IPS-NIHi11 (cell line): ENCODE measurements around the gene SCMH1.

Experiments used
- DNase-seq: peaks from one replicate; pipeline ENCODE4 v3.0.0; 2012; ENCODE audit warnings: mixed read lengths, low spot score

The SCMH1 gene

DNA sequence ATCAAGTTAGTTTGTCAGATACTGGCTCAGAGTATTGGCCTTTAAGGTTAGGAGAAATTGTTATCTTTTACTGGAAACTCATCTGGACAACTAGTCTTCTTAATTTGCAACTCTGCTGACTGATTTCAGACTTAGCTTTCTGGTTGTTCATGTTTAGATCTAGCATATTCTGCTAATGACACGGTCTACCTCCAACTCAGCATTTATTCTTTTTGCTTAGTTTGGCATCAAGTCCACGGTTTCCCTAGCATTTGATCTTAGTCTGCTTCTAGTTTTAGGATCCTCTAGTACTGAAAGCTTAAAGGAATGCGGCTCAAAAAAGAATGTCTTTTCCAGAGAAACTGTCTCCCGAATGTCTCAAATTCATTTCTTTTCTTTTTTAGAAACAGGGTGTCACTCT is 145.0 kb downstream of the SCMH1 start:
- no peak for DNase-seq

DNA sequence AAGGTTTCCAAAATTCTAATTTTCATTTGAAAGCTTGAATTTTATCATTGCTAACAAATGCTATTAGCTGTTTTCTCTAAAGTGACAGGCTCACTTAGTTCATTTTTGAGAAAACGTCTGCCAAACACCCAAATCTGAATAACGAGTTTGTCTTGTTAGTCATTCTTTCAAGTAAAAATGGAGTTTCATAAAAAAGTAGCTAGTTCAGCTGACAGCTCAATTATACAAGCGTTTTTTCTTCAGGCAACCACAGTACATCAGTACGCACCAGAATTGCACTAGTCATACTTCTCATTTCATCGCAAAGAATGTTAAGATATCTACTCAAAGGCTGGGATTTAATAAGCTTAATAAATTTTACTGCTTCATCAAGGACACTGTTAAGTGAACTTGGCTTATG is 148.3 kb downstream of the SCMH1 start:
- no peak for DNase-seq

DNA sequence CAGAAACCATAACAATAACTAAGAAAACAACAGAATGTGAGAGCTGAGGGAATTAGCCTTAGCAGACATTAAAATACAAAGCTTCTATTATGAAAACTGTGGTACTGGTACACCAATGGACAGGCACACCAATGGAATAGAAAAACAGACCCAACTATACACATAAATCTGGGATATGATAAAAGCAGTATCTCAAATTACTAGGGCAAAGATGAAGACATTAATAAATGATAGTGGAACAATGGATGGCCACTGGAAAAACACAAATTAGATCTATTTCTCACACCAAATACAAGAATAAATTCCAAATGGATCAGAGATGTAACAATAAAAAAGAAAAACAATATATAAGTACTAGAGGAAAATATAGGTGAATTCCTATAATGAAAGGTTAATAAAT is 155.2 kb downstream of the SCMH1 start:
- DNase-seq: no peak

DNA sequence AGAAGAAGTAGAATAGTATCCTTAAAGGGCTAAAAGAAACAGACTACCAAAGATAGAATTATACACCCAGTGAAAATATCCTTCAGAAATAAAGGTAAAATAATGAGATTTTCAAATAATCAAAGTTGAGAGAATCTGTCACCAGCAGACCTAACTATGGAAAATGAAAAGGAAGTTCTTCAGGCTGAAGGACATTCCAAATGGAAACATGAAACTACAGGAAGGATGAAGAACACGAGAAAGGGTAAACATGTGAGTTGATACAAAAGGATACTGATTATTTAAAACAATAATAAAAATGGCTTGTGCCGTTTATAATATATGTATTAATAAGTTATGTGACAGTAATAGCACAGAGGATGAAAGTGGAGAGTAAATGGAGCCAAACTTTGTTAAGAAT is 163.5 kb downstream of the SCMH1 start:
- DNase-seq: no peak

DNA sequence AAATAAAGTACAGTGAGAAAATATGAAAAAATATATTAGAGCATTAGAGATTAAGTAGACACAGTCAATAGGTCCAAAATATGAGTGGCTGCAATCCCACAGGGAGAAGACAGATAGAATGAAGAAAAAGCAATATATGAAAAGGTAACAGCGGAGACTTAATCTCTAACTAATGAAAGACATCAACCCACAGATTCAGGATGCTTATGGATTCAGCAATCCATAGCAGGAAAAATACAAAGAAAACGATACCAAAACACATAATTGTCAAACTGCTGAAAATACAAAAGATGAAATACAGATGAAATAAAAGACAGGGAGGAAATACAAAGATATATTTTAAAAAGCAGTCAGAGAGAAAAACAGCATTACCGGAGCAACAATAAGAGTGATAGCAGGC is 163.9 kb downstream of the SCMH1 start:
- DNase-seq: no peak

DNA sequence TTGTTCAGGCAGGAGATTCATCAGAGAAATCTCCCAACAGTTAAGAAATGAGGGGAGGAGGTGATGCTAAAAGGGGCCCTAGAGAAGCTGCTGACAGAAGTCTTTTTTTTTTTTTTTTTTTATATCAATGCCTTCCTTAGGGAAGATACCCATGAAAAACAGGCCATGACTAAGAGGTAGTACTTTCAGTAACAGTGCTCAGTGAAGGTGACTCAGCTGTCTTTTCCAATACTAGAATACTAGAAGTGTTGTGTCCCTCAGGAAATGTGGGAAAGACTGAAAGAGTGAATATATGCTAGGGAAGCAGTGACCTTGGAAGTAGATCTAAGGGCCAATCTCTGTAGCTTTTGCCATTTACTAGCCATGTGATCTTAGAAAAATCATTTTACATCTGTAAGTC is 168.1 kb downstream of the SCMH1 start:
- no peak for DNase-seq

DNA sequence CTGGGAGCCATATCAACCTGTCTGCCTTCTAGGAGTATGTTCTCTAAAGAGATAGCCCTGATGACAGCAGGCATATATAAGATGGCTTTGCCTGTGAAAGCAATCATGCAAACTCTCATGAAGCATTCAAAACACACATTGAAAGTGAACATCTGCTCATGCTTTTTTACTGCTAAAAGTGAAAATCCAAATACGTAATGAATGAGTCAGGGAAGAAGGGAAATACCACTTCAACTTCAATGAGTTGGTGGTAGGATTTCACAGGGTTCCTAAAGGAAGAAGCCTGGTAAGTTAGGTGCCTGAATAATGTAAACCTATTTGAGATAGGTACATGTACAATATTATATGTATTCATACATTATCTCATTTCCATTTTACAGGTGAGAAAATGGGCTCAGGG is 170.1 kb downstream of the SCMH1 start:
- no peak for DNase-seq

DNA sequence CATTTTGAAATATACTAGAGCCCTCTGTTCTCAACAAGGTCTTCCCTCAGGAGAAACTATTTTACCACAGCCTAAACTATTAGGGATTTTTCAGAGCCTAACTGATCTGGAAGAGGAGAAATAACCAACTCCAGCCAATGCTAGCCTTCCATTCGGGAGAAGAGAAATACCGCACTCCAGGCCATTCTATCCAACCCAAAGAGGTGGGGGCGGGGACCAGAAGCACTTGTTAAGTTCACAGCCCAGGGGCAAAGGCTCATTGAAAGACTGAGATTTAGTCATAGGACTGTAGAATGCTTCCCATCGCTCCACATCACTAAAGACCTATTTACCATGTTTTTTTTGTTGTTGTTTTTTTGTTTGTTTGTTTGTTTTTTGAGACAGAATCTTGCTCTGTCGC is 185.2 kb downstream of the SCMH1 start:
- no peak for DNase-seq

DNA sequence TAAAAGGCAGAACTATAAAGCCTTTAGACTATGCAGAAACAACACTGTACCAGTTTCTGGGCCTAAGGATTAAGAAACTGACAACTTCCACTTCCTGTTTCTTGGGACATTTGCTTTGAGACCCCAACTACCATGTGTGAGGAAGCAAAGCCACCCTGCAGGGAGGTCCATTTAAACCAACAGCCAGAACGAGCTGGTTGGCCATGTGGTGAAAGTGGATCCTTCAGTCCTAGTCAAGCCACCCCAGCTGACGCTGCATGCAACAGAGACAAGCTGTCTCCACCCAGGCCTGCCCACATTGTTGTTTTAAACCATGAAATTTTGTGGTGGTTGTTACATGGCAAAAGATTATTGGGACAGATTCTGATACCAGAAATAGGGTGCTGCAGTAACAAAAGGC is 188.8 kb downstream of the SCMH1 start:
- DNase-seq: no peak

DNA sequence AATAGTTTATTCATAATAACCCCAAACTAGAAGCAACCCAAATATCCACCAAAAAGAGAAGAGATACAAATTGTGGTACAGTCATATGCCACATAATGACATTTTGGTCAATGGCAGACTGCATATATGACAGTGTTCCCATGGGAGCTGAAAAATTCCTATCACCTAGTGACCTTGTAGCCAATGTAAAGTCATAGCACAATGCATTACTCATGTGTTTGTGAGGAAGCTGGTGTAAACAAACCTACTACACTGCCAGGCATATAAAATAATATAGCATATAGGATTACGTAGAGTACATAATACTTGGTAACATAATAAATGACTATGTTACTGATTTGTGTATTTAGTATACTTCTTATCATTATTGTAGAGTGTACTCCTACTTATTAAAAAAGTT is 191.1 kb downstream of the SCMH1 start:
- DNase-seq: no peak

DNA sequence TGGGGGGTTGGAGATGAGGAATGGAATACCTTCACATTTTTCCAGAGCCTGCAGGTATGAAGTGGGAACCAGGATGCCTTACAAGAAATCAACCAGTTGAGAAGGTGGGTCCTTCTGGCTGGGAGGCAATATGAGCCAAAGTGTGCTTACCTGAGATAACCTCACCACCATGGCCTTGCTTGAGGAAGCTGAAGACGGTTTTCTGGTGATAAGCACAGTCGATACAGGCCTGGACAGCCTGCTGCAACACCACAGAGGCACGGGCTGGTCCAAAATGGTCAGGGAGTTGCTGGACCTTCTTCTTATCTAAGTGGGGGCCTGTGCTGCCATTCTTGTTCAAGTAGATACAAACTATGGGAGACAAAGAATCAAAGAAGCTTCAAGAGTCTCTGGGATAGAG is 193.6 kb downstream of the SCMH1 start:
- no peak for DNase-seq

DNA sequence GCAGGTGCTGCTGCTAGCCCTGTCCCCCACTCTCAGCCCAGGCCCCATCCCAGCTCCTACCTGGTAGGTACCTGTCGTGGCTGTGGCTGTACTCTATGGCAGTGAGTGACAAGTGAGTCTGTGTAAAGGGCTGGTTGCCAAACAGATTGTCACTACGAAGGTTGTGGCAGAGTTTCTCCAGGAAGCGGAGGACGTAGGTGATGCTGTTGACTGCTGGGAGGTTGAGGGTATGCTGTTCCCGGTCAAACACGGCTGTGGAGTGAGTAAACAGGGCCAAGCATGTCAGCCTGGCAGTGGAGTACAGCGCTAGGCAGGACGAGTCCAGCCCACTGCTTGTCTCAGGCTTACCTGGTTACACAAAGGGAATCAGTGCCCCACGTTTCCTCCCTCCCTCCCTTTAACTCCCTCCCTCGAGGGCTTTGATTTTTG is 195.7 kb downstream of the SCMH1 start:
- no peak for DNase-seq

DNA sequence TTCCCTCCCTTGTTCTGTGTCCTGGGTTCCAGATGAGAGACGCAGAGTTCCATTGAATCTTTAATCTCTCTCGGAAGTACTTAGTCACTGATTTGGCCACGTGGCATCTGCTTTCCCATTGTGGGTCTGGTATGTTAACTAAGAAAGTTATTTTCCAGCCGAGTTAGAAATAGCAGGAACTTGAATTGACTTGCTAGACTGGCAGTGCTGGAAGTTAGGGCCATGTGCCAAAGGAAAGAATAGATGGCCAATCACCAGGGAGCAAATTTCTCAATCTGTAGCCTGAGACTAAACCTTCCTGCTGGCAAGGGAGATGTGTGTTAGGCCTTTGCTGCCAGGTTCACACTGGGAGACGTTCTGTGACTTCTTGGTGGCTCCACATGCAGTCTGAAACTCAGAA is 196.4 kb downstream of the SCMH1 start:
- DNase-seq: peak; percentile 55

DNA sequence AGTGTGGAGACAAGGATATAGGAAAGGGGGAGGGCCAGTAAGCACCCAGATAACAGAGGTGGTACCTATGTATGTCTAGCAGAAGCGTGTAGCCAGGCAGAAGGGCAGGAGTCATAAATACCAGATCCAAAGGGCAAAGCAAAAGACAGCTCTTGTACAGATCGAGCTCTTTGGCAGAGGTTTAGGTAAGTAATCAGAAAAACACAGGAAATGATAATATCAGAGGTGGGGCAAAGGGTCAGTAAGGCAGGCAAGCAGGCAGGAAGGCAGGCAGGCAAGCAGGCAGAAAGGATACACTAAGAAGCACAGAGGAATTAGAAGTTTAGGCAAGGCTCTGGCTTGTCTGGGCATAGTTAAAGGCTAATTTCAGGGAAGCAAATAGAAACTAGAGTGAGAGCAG is 197.9 kb downstream of the SCMH1 start:
- DNase-seq: no peak

DNA sequence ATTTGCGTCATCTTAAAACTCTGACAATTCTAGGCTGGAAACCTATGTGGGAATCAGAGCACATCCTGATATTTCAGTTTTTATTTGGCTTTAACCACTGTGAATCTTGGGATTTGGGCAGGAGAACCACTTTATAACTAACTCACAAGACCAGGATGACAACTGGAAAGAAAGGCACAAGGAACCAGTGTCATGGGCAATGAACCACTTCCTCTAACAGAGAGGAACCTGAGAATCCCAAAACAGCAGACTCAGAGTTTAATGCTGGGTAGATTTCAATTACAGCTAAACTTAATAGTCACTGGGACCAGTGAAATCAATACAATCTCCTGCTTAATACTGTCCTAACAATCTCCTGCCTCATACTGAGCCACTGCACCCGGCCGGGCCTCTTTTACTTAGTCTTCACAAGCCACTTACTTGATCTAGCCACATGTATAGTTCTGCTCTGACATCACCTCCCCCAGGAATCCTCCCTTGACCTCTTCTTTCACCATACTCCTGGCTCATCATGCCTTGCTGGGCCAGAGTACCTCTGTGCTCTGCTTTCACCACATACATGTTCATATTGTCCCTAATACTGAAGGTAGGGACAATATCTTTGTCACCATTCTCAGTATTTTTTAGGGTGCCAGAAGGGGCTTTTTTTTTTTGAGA is 200.4 kb downstream of the SCMH1 start:
- no peak for DNase-seq

DNA sequence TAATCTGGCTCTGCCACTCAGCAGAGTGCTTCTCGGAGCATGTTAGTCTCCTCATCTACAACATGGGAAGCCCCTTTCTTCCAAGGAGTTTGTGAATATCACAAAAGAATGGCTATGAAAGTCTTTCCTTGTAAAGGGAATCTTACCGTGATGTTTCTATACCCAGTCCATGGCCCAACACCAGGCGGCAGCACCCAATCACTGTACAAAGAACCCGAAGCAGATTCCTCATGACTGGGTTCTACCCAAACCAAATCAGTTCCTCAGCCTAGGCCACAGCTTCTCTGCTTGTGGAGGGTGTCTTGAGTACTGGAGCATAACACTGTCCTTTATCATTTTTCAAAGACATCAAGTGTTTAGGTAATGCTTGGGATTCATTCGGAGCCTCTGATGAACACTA is 204.0 kb downstream of the SCMH1 start:
- DNase-seq: no peak

DNA sequence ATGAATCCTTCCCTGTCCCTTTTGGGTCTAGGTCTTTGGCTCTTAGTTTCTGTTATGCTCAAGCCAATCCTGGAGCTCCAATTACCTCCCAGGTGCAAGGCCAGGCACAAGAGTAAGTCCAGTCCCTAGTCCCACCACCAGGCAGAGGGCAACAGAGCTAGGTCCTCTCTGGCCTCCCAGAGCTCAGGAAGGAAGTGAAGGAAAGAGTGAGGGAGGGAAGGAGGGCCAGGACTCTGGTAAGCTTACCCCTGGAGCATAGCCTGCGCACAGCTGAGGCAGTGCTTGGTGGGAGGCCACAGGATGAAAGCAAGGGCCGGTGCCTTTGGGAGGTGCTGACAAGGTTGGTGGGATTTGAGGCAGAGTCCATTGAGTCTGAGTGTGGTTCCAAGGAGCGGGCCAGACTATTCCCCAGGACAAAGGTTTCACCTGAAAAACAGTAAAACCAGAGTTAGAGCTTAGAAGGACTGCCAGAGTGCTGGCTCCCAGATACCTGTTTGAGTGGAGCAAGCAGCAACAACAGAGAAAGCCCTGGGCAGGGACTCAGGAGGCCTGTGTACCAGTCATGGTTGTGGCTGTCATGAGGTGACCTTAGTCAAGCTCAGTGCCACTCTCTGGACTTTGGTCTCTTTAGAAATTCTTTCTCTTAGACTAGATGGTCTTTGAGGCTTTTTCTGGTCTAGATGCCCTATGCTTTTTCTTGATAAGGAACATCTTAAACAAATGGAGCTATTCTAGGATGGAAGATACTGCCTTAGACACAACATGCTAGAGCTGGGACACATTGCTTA is 204.8 kb downstream of the SCMH1 start:
- DNase-seq: no peak

DNA sequence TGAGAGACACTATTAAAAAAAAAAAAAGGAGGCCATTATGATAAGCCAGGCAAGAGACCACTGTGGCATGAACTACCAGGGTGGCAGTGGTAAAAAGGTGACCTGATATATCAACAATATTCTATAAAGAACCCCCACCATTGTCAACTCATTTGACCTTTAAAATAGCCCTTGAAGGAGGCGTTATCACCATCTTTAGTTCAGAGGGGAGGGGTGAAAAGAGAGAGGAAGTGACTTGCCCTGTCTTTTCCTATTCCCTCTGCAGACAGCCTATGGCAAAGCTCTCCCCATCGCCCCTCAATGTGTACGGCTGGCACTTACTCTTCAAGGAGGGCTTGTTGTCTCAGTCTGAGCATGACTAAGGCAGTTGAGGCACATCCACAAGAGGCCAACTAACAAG is 208.8 kb downstream of the SCMH1 start:
- no peak for DNase-seq

DNA sequence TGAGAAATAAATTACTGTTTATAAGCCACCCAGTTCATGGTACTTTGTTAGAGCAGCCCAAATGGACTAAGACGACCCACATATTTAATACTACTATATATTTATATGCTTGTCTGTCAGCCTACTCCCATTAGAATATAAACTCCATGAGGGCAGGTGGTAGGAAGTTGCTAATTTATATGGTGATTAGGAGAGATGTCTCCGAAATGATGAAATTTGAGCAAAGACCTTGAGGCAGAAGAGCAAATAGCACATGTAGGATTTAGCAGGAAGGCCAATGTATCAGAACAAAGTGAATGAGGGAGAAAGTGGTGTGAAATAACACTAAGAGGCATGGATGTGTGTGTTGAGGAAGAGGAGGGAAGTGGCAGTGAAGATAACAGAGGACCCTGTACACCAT is 210.0 kb downstream of the SCMH1 start:
- no peak for DNase-seq

DNA sequence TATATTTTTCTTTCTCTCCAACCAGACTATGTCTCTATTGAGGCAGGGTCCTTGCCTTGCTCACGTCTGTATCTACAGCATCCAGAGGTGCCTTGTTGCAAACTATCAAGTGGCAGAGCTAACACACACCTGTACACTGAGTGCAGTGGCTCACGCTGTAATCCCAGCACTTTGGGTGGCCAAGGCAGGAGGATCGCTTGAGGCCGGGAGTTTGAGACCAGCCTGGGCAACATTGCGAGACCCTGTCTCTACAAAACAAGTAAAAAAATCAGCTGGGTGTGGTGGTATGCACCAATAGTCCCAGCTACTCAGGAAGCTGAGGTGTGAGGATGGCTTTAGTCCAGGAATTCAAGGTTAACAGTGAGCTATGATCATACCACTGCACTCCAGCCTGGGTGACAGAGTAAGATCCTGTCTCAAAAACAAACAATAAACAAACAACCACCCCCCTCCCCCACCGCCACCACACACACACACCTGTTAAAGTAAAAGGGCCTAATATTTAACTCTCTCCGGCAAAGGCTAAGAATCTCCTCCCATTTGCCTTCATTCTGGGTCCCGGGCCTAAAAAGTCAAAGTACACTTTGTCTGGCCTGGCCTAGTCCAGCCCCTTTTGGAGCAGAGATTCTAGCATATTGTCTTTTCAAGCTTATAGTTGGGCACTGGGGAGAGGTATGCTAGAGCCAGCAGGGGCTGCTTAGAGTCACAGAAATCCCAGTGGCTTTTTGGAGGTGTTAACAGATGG is 211.1 kb downstream of the SCMH1 start:
- DNase-seq: no peak

DNA sequence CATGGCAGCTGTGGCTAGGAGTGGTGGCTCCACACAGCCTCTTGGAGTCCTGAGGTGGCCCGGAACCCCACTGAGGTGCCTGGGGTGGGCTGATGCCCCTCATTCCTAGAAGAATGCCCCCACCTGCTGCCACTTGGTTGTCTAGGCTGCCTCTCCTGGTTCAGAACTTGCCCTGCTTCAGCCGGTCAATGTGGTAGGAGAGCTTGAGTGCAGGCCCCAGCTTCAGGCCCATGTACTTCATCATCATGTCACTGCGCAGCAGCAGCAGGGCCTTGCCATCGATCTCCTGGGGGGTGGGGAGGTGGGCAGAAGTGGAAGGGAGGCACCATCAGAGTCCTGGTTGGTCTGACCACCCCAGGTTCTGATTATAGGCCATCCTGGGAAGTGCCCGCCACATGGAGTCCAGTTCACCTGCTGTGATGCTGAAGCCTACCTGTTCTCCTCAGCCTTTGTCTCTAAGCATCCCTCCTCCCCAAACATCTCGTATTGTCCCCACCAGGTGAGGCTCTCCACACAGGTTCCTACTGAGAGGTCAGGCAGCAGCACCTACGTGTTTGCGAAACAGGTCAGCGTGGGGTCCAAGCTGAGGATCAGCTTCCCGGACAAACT is 214.0 kb downstream of the SCMH1 start:
- no peak for DNase-seq

DNA sequence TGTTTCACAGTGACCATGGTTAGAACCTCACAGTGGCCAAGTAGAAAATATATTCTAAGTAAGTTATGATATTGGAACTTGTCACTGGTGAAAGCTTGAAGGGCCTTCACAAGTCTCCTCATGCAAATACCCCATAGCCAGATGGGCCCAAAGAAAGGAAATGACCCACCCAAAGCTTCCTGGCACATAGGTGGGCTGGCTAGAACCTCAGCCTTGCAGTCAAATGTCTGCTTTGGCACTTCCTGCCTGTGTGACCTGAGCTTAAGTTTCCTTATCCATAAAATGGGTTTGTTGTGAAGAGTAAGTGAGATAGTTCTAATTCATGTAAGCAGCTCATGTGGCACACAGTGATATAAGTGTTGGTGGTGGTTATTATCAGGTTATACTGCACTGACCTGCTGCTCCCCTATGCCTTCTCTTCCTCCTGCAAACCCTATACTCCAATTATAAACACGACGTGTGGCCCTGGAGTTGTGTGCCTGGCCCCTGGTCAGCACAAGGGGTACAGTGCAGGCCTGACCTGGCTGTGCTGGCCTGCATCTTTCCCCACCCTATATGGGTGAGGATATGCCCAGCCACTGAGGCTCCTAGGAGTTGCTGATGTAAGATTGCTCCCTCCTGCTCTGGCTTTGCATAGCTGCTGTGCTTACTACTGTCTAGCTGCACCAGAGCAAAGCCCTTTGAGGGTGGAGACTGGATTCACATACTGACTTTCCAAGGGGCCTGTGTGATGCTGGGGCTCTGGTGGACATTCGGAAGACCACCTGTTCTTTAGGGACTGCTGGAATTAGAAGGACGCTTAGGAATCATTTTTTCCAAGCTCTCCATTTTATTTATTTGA is 215.9 kb downstream of the SCMH1 start:
- DNase-seq: no peak
